Cardiac fibroblast (primary cell): Measurements from ENCODE around the gene SEMA4D.

Experiments
- DNase-seq, 2 donors: peaks; one replicate each; pipeline versions ENCODE4 v3.0.0 to v3.0.0-alpha.2; 2010; ENCODE audit warnings: low read depth in 2 of 2
- H3K4me3 ChIP-seq, 2 donors: replicated peaks in 1 of 2; 1 replicate in 1 of 2; 2 replicates in 1 of 2; pipeline ENCODE4 v1.5.1; 2011; ENCODE audit warnings: low read depth in 2 of 2, low read length in 2 of 2, mild to moderate bottlenecking in 2 of 2, moderate library complexity in 1 of 2
- TF ChIP-seq, protein P1 (sequence below): IDR thresholded peaks from one replicate; pipeline ENCODE4 v1.5.1; 2011; ENCODE audit warnings: low read depth, mild to moderate bottlenecking, low read length, inconsistent platforms

The SEMA4D gene

GRCh38 chr9:89525446-89526374, 27.8 kb upstream of the SEMA4D start:
- H3K4me3 ChIP-seq = no peak overlapping the region
- TF ChIP-seq, protein P1, sequence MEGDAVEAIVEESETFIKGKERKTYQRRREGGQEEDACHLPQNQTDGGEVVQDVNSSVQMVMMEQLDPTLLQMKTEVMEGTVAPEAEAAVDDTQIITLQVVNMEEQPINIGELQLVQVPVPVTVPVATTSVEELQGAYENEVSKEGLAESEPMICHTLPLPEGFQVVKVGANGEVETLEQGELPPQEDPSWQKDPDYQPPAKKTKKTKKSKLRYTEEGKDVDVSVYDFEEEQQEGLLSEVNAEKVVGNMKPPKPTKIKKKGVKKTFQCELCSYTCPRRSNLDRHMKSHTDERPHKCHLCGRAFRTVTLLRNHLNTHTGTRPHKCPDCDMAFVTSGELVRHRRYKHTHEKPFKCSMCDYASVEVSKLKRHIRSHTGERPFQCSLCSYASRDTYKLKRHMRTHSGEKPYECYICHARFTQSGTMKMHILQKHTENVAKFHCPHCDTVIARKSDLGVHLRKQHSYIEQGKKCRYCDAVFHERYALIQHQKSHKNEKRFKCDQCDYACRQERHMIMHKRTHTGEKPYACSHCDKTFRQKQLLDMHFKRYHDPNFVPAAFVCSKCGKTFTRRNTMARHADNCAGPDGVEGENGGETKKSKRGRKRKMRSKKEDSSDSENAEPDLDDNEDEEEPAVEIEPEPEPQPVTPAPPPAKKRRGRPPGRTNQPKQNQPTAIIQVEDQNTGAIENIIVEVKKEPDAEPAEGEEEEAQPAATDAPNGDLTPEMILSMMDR = no peak
- no peak for DNase-seq

DNA sequence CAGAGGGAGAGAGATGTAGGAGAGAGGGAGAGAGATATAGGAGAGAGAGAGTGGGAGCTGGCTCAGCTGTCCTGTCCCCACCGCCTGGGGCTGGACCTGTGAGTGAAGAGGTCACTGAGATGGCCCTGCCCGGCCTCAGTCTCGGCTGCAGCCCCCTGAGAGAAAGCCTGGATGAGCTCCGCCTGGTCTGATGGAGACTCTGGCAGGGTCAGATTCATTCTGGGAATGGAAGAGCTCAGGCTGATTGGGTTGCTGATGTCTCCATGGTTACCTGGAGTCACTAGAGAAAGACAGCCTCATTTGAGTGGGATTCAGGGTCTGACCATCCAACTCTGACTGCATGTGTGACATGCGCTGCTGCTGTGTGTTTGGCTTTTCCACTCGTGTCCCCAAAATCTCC, 27.1 kb upstream of the SEMA4D start:
- no peak overlapping the region for H3K4me3 ChIP-seq
- TF ChIP-seq, protein P1 = no peak
- no peak for DNase-seq

DNA sequence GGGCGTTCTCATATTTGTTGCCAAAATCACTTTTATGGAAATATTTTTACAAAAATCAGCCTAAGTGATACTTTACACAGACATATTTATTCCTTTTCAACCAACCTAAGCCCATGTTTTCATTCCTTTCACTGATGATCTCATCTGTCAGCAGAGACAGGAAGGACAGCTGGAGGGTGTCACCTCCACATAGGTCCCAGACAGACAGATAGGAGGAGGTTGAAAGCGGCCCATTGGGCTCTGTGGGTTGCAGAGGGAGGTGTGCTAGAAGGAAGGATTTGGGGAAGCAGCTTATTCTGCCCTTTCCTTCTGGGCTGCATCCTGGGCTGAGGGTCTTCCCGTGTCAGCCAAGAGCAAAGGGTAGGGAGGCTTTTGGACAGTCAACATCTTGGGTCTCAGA, 26.0 kb upstream of the SEMA4D start:
- H3K4me3 ChIP-seq = no peak overlapping the region
- no peak for DNase-seq
- TF ChIP-seq, protein P1 = no peak

GRCh38 chr9:89522959-89523285, 25.0 kb upstream of the SEMA4D start:
- TF ChIP-seq, protein P1 = no peak
- DNase-seq = no peak
- H3K4me3 ChIP-seq = no peak overlapping the region

- DNase-seq = no peak
- TF ChIP-seq, protein P1 = no peak
- no peak overlapping the region for H3K4me3 ChIP-seq
These were observed 24.5 kb upstream of the SEMA4D start for GRCh38 chr9:89522261-89522958.

DNA sequence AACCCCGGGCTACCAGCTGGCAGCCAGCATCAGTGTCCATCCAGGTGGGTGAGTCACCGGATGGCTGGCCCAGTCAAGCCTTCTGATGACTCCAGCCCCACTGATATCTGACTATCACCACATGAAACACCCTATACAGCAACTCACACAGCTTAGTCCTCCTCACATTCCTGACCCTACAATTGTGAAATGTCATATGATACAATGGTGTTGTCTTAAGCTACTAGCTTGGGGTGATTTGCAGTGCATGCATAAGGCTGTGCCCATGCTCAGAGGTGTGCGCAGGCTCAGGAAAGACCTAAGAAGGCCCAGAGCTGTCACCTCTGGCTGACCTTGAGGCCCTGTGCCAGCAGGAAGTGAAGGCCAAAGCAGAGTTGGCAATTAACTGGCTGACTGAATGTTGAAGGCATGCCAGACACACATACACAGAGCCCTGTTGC, 21.5 kb upstream of the SEMA4D start:
- H3K4me3 ChIP-seq = no peak overlapping the region
- peak; percentile 12 to 54 for DNase-seq
- TF ChIP-seq, protein P1 = no peak
